Jurkat, Clone E6-1 (cell line): ENCODE results near the gene BTF3.
A peak's percentile ranks its signal among the peaks of the same experiment; 100 is the strongest.
"Not testable (repeated sequence)": the region's sequence is repeated elsewhere in the genome, so short reads cannot be mapped to it uniquely, and the experiment has no call there.

ENCODE experiments used
- DNase-seq: peaks from one replicate; pipeline ENCODE4 v3.0.0-alpha.2; 2011; ENCODE audit warnings: low read depth, low spot score
- H3K4me3 ChIP-seq: 2 replicates; pipeline ENCODE4 v1.5.1; 2011; ENCODE audit warnings: mild to moderate bottlenecking, low read length, control low read depth, moderate library complexity

The BTF3 gene

GRCh38 chr5:73483676-73484075, 14.6 kb upstream of the BTF3 start:
- no peak for DNase-seq
- no peak overlapping the region for H3K4me3 ChIP-seq

GRCh38 chr5:73484511-73484910, 13.7 kb upstream of the BTF3 start:
- no peak for DNase-seq
- no peak overlapping the region for H3K4me3 ChIP-seq

- DNase-seq: no peak
- H3K4me3 ChIP-seq: no peak overlapping the region
Observed at GRCh38 chr5:73485715-73486114, 12.5 kb upstream of the BTF3 start.

- DNase-seq: no peak
- no peak overlapping the region for H3K4me3 ChIP-seq
Observed at GRCh38 chr5:73486119-73486899, 11.9 kb upstream of the BTF3 start.

DNA sequence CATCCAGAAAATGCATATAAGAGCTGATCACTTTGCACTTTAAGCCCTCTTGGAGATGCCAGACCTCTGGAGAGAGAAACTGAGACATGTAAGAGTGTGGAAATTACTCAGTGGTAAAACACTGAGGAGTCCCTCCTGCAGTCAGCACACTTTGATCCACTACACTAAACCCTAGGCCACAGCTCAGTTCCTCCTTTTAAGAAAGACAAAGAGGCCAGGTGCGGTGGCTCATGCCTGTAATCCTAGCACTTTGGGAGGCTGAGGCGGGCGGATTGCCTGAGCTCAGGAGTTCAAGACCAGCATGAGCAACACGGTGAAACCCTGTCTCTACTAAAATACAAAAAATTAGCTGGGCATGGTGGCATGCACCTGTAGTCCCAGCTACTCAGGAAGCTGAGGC, 11.0 kb upstream of the BTF3 start:
- not testable (repeated sequence) for H3K4me3 ChIP-seq, DNase-seq

- H3K4me3 ChIP-seq: no peak overlapping the region
- DNase-seq: no peak
Observed at GRCh38 chr5:73487815-73488214, 10.4 kb upstream of the BTF3 start.

GRCh38 chr5:73488806-73489205, 9.4 kb upstream of the BTF3 start:
- DNase-seq: no peak
- no peak overlapping the region for H3K4me3 ChIP-seq

DNA sequence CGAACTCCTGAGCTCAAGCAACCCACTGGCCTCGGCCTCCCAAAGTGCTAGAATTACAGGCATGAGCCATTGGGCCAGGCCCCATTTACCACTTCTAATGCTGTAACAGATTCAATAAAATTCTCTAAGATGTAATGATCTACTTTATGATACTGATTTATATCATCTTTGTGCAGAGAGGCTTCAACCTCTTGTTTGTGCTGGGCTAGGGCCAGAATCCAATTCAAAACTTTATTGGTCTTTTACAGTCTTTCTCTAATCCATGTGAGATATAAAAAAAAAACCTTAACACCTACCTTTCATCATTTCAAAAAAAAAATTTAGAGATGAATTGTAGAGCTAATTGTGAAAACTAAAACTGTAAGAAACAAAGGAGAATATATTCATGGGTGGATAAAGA, 8.2 kb upstream of the BTF3 start:
- no peak overlapping the region for H3K4me3 ChIP-seq
- no peak for DNase-seq

DNA sequence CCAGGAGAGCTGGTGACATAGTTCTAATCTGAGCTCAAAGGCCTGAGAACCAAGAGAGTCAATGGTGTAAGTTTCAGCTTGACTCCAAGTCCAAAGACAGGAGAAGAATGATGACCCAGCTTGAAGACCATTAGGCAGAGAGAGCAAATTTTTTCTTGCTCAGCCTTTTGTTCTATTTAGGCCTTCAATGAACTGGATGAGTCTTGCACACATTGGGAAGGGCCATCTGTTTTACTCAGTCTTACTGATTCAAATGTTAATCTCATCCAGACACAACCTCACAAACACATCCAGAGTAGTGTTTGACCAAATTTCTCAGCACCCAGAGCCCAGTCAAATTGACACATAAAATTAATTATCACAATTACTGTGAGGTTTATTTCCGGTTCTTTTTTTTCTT, 7.1 kb upstream of the BTF3 start:
- no peak overlapping the region for H3K4me3 ChIP-seq
- no peak for DNase-seq

DNA sequence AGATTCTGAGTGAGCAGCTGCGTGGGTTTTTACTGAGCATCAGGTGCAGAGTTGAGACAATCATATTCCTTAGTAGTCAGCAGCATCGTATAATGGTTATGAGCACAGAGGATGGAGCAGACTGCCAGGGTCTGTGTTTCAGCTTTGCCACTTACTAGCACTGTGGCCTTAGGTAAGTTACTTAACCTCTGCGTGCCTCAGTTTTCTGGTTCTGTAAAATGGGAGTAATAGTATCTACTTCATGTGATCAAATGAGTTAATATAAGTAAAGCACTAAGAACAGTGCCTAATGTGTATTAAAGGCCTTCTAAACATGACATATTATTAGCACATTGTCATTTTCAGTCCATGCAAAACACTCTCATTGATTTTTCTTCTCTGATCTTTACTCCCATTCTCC, 4.8 kb upstream of the BTF3 start:
- no peak for DNase-seq
- H3K4me3 ChIP-seq: no peak overlapping the region

GRCh38 chr5:73494721-73495120, 3.5 kb upstream of the BTF3 start:
- no peak overlapping the region for H3K4me3 ChIP-seq
- no peak for DNase-seq

GRCh38 chr5:73495772-73496335, 2.4 kb upstream of the BTF3 start:
- no peak for DNase-seq
- no peak overlapping the region for H3K4me3 ChIP-seq

GRCh38 chr5:73496984-73497457, 1.2 kb upstream of the BTF3 start:
- DNase-seq: peak; percentile 90

DNA sequence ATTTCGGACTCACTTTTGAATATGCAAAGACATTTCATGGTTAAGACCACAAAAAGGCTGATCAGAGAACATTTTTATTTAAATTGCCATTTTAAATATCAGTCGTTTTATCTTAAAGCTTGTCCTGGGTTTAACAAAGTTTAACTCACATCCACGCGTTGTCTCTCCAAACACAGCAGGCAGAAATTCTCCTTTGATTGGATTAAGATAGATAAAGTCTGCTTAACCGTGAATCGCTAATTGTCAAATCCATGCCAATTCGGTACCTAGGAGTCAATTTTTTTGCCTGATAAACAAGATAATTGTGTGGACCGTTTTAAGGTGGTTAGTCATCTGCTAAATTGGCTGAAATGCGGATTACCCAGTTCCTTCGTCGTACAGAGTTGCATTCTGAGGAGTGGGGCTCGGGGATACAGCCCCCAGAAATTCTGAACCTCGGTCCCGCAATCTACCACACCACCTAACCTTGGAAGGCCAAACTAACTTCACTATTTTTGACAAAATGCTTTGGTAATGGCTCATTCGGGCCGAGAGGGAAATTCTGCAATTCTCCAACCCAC, 665 bp upstream of the BTF3 start:
- DNase-seq: no peak

More at GRCh38 chr5:73496984-73497457, 1.2 kb upstream of the BTF3 start:
- H3K4me3 ChIP-seq: peak overlapping the region; percentile 74

GRCh38 chr5:73499187-73499586, 945 bp downstream of the BTF3 start:
- DNase-seq: no peak
- peak overlapping the region; percentile 74 for H3K4me3 ChIP-seq

More for the DNA sequence above, 665 bp upstream of the BTF3 start:
- peak overlapping the region; percentile 74 for H3K4me3 ChIP-seq

DNA sequence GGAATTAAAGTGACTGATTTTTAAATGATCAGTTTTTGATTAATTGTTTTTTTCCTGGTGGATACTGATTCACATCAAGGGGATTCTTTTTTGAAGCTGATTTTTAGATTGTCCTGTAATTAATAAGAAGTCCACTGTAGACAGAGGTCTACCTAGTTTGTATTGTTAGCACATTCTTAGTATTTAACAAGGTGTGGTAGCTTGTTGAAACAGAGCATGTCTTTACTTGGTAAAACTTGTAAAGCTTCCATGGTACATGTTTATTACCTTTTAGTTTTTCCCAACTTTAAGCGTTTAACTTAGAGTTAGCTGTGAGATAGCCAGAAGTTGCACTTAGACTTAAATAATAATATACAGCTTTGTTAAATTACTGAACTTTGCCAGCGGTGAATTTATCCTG, 1.5 kb downstream of the BTF3 start:
- peak overlapping the region; percentile 74 for H3K4me3 ChIP-seq

DNA sequence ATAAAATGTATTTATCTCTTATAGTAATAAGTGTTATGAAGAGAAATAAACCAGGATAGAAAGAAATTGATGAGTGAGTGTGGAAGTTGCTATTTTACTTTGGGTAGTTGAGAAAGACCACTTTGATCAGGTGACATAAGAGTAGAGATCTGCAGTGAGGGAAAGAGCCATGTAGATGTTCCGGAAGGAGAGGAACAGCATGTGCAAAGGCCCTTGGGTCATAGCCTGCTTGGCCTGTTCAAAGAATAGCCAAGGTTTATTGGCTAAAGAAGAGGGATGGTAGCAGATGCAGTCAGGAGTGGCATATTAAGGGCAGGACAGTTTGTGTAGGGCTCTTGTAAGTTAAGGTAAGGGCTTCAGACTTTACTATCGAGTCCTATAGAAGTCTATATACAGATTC, 3.2 kb downstream of the BTF3 start:
- no peak overlapping the region for H3K4me3 ChIP-seq
- DNase-seq: no peak

More for the DNA sequence above, 1.5 kb downstream of the BTF3 start:
- no peak for DNase-seq

DNA sequence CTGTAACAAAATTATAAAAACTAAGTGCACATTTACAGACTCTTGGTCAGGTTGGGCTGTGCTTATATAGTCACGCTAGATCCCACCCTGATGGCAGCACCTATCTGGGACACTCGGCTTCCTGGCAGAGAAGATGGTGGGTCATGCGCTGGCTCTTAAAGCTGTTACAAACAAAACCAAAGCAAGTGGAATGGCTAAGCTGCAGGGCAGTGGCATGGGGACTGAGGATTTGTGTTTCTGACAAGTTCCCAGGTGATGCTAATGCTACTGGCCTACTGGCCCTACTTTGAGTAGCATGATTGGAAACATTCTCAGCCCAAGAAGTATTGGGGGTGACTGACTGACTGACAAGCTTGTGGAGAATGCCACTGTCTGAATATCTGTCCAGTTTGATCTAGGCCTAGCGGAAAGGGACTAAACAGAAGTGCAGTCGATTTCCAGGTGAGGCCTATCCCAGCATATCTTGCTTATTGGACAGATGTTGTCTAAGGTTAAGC, 8.3 kb downstream of the BTF3 start:
- no peak for DNase-seq
- no peak overlapping the region for H3K4me3 ChIP-seq

GRCh38 chr5:73507062-73507461, 8.8 kb downstream of the BTF3 start:
- no peak for DNase-seq
- no peak overlapping the region for H3K4me3 ChIP-seq

- H3K4me3 ChIP-seq, DNase-seq: not testable (repeated sequence)
Observed at GRCh38 chr5:73508521-73508920, 10.3 kb downstream of the BTF3 start.
